Lower leg skin (tissue), 3 donors: ENCODE results near the gene DLG2.

Experiments used
- CTCF ChIP-seq, 3 donors: fragments of 450-650 bp; IDR thresholded peaks; one replicate each; pipeline ENCODE4 v1.5.1; 2016; ENCODE audit warnings: antibody characterized with exemption in 3 of 3, mild to moderate bottlenecking in 3 of 3, moderate library complexity in 2 of 3
- POLR2A ChIP-seq, 2 donors: fragments of 450-650 bp; IDR thresholded peaks; one replicate each; pipeline ENCODE4 v1.6.1; 2016 to 2017; ENCODE audit warnings: antibody characterized with exemption in 2 of 2, mild to moderate bottlenecking in 1 of 2, moderate library complexity in 1 of 2

DNA sequence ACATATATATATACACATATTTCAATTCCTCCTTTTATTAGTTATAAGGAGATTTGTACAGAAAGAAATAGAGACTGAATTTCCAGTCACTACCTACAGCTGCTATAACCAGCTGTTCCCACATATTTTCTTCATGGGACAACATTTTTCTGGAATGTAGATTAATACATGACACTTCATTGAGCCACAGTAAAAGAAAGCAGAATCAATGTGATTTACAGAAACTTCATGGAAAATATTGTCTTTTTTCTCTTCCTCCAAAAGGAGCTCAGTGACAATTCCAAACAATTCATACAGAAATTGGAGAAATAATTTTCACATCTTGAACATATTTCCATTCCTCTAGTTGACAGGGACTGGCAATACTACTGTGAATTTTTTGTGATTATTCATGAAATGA is 249.2 kb downstream of the DLG2 start:
- no peak for TF ChIP-seq CTCF (IDR thresholded peaks at IDR 0.05)
- no peak for TF ChIP-seq POLR2A (IDR thresholded peaks at IDR 0.05)
